ENCODE measurements around the gene RPP38.

The RPP38 gene

GRCh38 chr10:15122477-15123030 lies 25.4 kb downstream of the RPP38 start:
- Histone ChIP-seq H3K27me3 (ENCODE audit: insufficient read depth, low read length, poor library complexity) (no peaks in the 10 kb centered on the region), H3K9ac (ENCODE audit: low read depth, low read length) (no peak overlapping the region), H3K36me3 (ENCODE audit: insufficient read depth, low read length) (peaks cover 67% of the 10 kb centered on the region), H3K4me3 (ENCODE audit: low read depth in 1 of 2, low read length in 2 of 2) (no peak overlapping the region), H3K9me3 (ENCODE audit: insufficient read depth, low read length, severe bottlenecking) (no peaks in the 10 kb centered on the region), H3K27ac (ENCODE audit: low read length) (no peak overlapping the region), H3K4me1 (ENCODE audit: insufficient read depth, low read length) (no peaks in the 10 kb centered on the region), H2AFZ (ENCODE audit: low read depth, low read length) (no peak overlapping the region), H3K4me2 (ENCODE audit: insufficient read depth, low read length) (no peak overlapping the region), H3K79me2 (ENCODE audit: insufficient read depth, low read length) (no peaks in the 10 kb centered on the region), H4K20me1 (ENCODE audit: insufficient read depth, low read length) (no peaks in the 10 kb centered on the region)
- ATAC-seq (ENCODE audit: insufficient read depth, low read depth) = no peak
- no peak for TF ChIP-seq EZH2 (IDR thresholded peaks at IDR 0.05; ENCODE audit: borderline replicate concordance, low read depth, low read length, severe bottlenecking)
- no peak for TF ChIP-seq CTCF (IDR thresholded peaks at IDR 0.05; ENCODE audit: borderline replicate concordance, extremely low read depth, low read length, poor library complexity, severe bottlenecking)
- DNase-seq = no peak

GRCh38 chr10:15123749-15124184 lies 26.6 kb downstream of the RPP38 start:
- Histone ChIP-seq H3K9ac (ENCODE audit: low read depth, low read length) (no peak overlapping the region), H2AFZ (ENCODE audit: low read depth, low read length) (no peak overlapping the region), H4K20me1 (ENCODE audit: insufficient read depth, low read length) (no peaks in the 10 kb centered on the region), H3K4me1 (ENCODE audit: insufficient read depth, low read length) (no peaks in the 10 kb centered on the region), H3K27me3 (ENCODE audit: insufficient read depth, low read length, poor library complexity) (no peaks in the 10 kb centered on the region), H3K9me3 (ENCODE audit: insufficient read depth, low read length, severe bottlenecking) (no peaks in the 10 kb centered on the region), H3K36me3 (ENCODE audit: insufficient read depth, low read length) (peaks cover 64% of the 10 kb centered on the region), H3K4me3 (ENCODE audit: low read depth in 1 of 2, low read length in 2 of 2) (no peak overlapping the region), H3K27ac (ENCODE audit: low read length) (no peak overlapping the region), H3K4me2 (ENCODE audit: insufficient read depth, low read length) (no peak overlapping the region), H3K79me2 (ENCODE audit: insufficient read depth, low read length) (no peaks in the 10 kb centered on the region)
- no peak for TF ChIP-seq EZH2 (IDR thresholded peaks at IDR 0.05; ENCODE audit: borderline replicate concordance, low read depth, low read length, severe bottlenecking)
- no peak for TF ChIP-seq CTCF (IDR thresholded peaks at IDR 0.05; ENCODE audit: borderline replicate concordance, extremely low read depth, low read length, poor library complexity, severe bottlenecking)
- DNase-seq (no peak), ATAC-seq (ENCODE audit: insufficient read depth, low read depth) (no peak)

GRCh38 chr10:15124190-15124589 lies 27.0 kb downstream of the RPP38 start:
- Histone ChIP-seq H3K36me3 (ENCODE audit: insufficient read depth, low read length) (peaks cover 62% of the 10 kb centered on the region), H3K4me2 (ENCODE audit: insufficient read depth, low read length) (no peak overlapping the region)

More at GRCh38 chr10:15124190-15124589, 27.0 kb downstream of the RPP38 start:
- no peaks in the 10 kb centered on the region for H3K27me3 ChIP-seq (ENCODE audit: insufficient read depth, low read length, poor library complexity)
- no peak overlapping the region for H3K27ac ChIP-seq (ENCODE audit: low read length)
- no peaks in the 10 kb centered on the region for H3K9me3 ChIP-seq (ENCODE audit: insufficient read depth, low read length, severe bottlenecking)
- no peak for DNase-seq
- no peaks in the 10 kb centered on the region for H4K20me1 ChIP-seq (ENCODE audit: insufficient read depth, low read length)
- TF ChIP-seq CTCF (IDR thresholded peaks at IDR 0.05; ENCODE audit: borderline replicate concordance, extremely low read depth, low read length, poor library complexity, severe bottlenecking) (no peak), EZH2 (IDR thresholded peaks at IDR 0.05; ENCODE audit: borderline replicate concordance, low read depth, low read length, severe bottlenecking) (no peak)
- H3K4me1 ChIP-seq (ENCODE audit: insufficient read depth, low read length) = no peaks in the 10 kb centered on the region
- no peak overlapping the region for H2AFZ ChIP-seq (ENCODE audit: low read depth, low read length)
- no peaks in the 10 kb centered on the region for H3K79me2 ChIP-seq (ENCODE audit: insufficient read depth, low read length)
- H3K4me3 ChIP-seq (ENCODE audit: low read depth in 1 of 2, low read length in 2 of 2) = no peak overlapping the region
- ATAC-seq (ENCODE audit: insufficient read depth, low read depth) = no peak
- no peak overlapping the region for H3K9ac ChIP-seq (ENCODE audit: low read depth, low read length)
